IMR-90 (cell line): Measurements from ENCODE around the gene MICAL2. TPM values are rescaled to one million over a fixed set of nuclear protein-coding genes. Genes with fewer than 3 reads are reported as not detected.

Experiments used
- ATAC-seq: fragments of 200-7000 bp; cut with Tn5 transposase; 2 replicates; pipeline ENCODE4 v1.9.1; 2020; ENCODE audit warnings: low read depth, mild to moderate bottlenecking, moderate library complexity
- BruUV-seq: library from RNA; stranded (reverse); fragments of 400-500 nt; replicated peaks from 2 replicates; lab custom pipeline; 2021; lab: Mats Ljungman, UMichigan
- CTCF ChIA-PET: fragments of 300-600 bp; formaldehyde crosslinking; extraction: SDS; loops from one replicate; lab custom pipeline; 2021; ENCODE audit warnings: antibody characterized with exemption; lab: Yijun Ruan, JAX
- POLR2A ChIA-PET: fragments of 300-600 bp; sonication (Branson Sonifier 250); formaldehyde crosslinking; loops from one replicate; lab custom pipeline; 2022; ENCODE audit warnings: antibody characterized with exemption; ENCODE audit not compliant: unreplicated experiment; lab: Charles Lee
- DNase-seq: peaks from one replicate; pipeline ENCODE4 v3.0.0; 2013
- H2AFZ ChIP-seq: replicated peaks from 2 replicates; pipeline ENCODE3; 2013; ENCODE audit warnings: low read length, mild to moderate bottlenecking; ENCODE audit not compliant: poor library complexity
- H2AK5ac ChIP-seq: 2 replicates; pipeline ENCODE4 v1.6.1; 2013; ENCODE audit warnings: low read depth, low read length, inconsistent platforms
- H2AK9ac ChIP-seq: replicated peaks from 2 replicates; pipeline ENCODE3; 2013; ENCODE audit warnings: mild to moderate bottlenecking, low read depth, low read length, moderate library complexity; ENCODE audit not compliant: poor library complexity
- H2BK120ac ChIP-seq: 2 replicates; pipeline ENCODE4 v1.6.1; 2013; ENCODE audit warnings: low read depth, low read length, inconsistent platforms
- H2BK15ac ChIP-seq: 3 replicates; pipeline ENCODE4 v1.6.1; 2013; ENCODE audit warnings: low read depth, low read length, inconsistent platforms
- H2BK20ac ChIP-seq: 2 replicates; pipeline ENCODE4 v1.6.1; 2013; ENCODE audit warnings: low read depth, mild to moderate bottlenecking, inconsistent platforms, low read length, moderate library complexity
- H2BK5ac ChIP-seq: 2 replicates; pipeline ENCODE4 v1.6.1; 2013; ENCODE audit warnings: mild to moderate bottlenecking, low read depth, low read length, inconsistent platforms; ENCODE audit not compliant: poor library complexity, severe bottlenecking
- H3K14ac ChIP-seq: replicated peaks from 2 replicates; pipeline ENCODE4 v1.6.1; 2013; ENCODE audit warnings: low read depth, low read length, inconsistent platforms
- H3K18ac ChIP-seq: 2 replicates; pipeline ENCODE4 v1.6.1; 2013; ENCODE audit warnings: low read depth, low read length, control low read depth
- H3K23ac ChIP-seq: 2 replicates; pipeline ENCODE4 v1.6.1; 2013; ENCODE audit warnings: low read depth, low read length, inconsistent platforms
- H3K27ac ChIP-seq: 2 replicates; pipeline ENCODE4 v1.5.1; 2013; ENCODE audit warnings: mild to moderate bottlenecking, control low read depth, low read length; ENCODE audit not compliant: insufficient read depth
- H3K27me3 ChIP-seq: 2 replicates; pipeline ENCODE4 v1.6.1; 2013; ENCODE audit warnings: low read length; ENCODE audit not compliant: control insufficient read depth, insufficient read depth
- H3K36me3 ChIP-seq: 2 replicates; pipeline ENCODE4 v1.6.1; 2013; ENCODE audit warnings: low read length, mixed read lengths; ENCODE audit not compliant: control insufficient read depth, insufficient read depth
- H3K4ac ChIP-seq: 2 replicates; pipeline ENCODE4 v1.6.1; 2013; ENCODE audit warnings: low read depth, low read length, inconsistent platforms
- H3K4me1 ChIP-seq: 2 replicates; pipeline ENCODE4 v1.6.1; 2013; ENCODE audit warnings: low read length, mixed read lengths; ENCODE audit not compliant: control insufficient read depth, insufficient read depth
- H3K4me2 ChIP-seq: 2 replicates; pipeline ENCODE4 v1.6.1; 2013; ENCODE audit warnings: low read depth, mild to moderate bottlenecking, control low read depth, low read length, moderate library complexity
- H3K4me3 ChIP-seq: 2 replicates; pipeline ENCODE4 v1.5.1; 2013; ENCODE audit warnings: low read depth, mild to moderate bottlenecking, control low read depth, low read length, moderate library complexity; ENCODE audit not compliant: insufficient read depth
- H3K56ac ChIP-seq: 2 replicates; pipeline ENCODE4 v1.6.1; 2013; ENCODE audit warnings: low read length, inconsistent platforms; ENCODE audit not compliant: insufficient read depth; ENCODE audit errors: extremely low read depth
- H3K79me1 ChIP-seq, 2 experiments: 2 replicates each; pipeline ENCODE4 v1.6.1; 2013; ENCODE audit warnings: low read length in 2 of 2, inconsistent platforms in 1 of 2, low read depth in 1 of 2
- H3K9ac ChIP-seq: 2 replicates; pipeline ENCODE4 v1.6.1; 2013; ENCODE audit warnings: low read depth, low read length, control low read depth
- H3K9me1 ChIP-seq: 2 replicates; pipeline ENCODE4 v1.6.1; 2013; ENCODE audit warnings: low read length, inconsistent platforms; ENCODE audit not compliant: insufficient read depth
- H3K9me3 ChIP-seq: 2 replicates; pipeline ENCODE4 v1.6.1; 2013; ENCODE audit warnings: low read length; ENCODE audit not compliant: control insufficient read depth, insufficient read depth
- H4K20me1 ChIP-seq: 2 replicates; pipeline ENCODE4 v1.6.1; 2013; ENCODE audit warnings: low read length, inconsistent platforms; ENCODE audit not compliant: insufficient read depth
- H4K5ac ChIP-seq: 2 replicates; pipeline ENCODE4 v1.6.1; 2013; ENCODE audit warnings: mild to moderate bottlenecking, low read depth, low read length, control low read depth
- H4K8ac ChIP-seq, 2 experiments: 2 replicates each; pipeline ENCODE4 v1.6.1; 2013; ENCODE audit warnings: low read depth in 2 of 2, low read length in 2 of 2, control low read depth in 1 of 2, inconsistent platforms in 1 of 2
- H4K91ac ChIP-seq: 2 replicates; pipeline ENCODE4 v1.6.1; 2013; ENCODE audit warnings: low read depth, low read length, inconsistent platforms; ENCODE audit not compliant: insufficient read depth
- BHLHE40 ChIP-seq: fragments of 150-350 bp; IDR thresholded peaks from 2 replicates; pipeline ENCODE4 v1.6.1; 2016; ENCODE audit warnings: mild to moderate bottlenecking, low read depth, low read length
- CEBPB ChIP-seq: IDR thresholded peaks from 2 replicates; pipeline ENCODE4 v1.6.1; 2012; ENCODE audit warnings: low read depth, low read length, improper control_type of control experiment
- CHD1 ChIP-seq: IDR thresholded peaks from 2 replicates; pipeline ENCODE4 v1.6.1; 2012; ENCODE audit warnings: low read depth, low read length, improper control_type of control experiment
- ELK1 ChIP-seq: fragments of 150-350 bp; IDR thresholded peaks from 2 replicates; pipeline ENCODE4 v1.6.1; 2016; ENCODE audit warnings: low read depth, mild to moderate bottlenecking, low read length, moderate library complexity, borderline replicate concordance
- FOS ChIP-seq: fragments of 150-350 bp; IDR thresholded peaks from 2 replicates; pipeline ENCODE4 v1.6.1; 2016; ENCODE audit warnings: low read depth, low read length
- MAFK ChIP-seq: IDR thresholded peaks from 2 replicates; pipeline ENCODE4 v1.6.1; 2012; ENCODE audit warnings: low read depth, low read length, improper control_type of control experiment
- MAZ ChIP-seq: IDR thresholded peaks from 2 replicates; pipeline ENCODE4 v1.6.1; 2012; ENCODE audit warnings: low read depth, mild to moderate bottlenecking, low read length, improper control_type of control experiment, moderate library complexity, borderline replicate concordance
- MXI1 ChIP-seq: IDR thresholded peaks from 2 replicates; pipeline ENCODE4 v1.6.1; 2012; ENCODE audit warnings: low read depth, mild to moderate bottlenecking, low read length, moderate library complexity, borderline replicate concordance
- NFE2L2 ChIP-seq: fragments of 150-350 bp; IDR thresholded peaks from 2 replicates; pipeline ENCODE4 v1.6.1; 2016; ENCODE audit warnings: low read depth, mild to moderate bottlenecking, low read length
- POLR2A ChIP-seq: IDR thresholded peaks from 2 replicates; pipeline ENCODE4 v1.6.1; 2012; ENCODE audit warnings: mild to moderate bottlenecking, low read depth, low read length
- RAD21 ChIP-seq: IDR thresholded peaks from 2 replicates; pipeline ENCODE4 v1.6.1; 2012; ENCODE audit warnings: low read length, improper control_type of control experiment
- RCOR1 ChIP-seq: IDR thresholded peaks from 2 replicates; pipeline ENCODE4 v1.6.1; 2012; ENCODE audit warnings: mild to moderate bottlenecking, low read length, improper control_type of control experiment; ENCODE audit not compliant: insufficient replicate concordance
- RFX5 ChIP-seq: IDR thresholded peaks from 2 replicates; pipeline ENCODE4 v1.8.0; 2012; ENCODE audit warnings: low read depth, mild to moderate bottlenecking, low read length, moderate library complexity
- SMC3 ChIP-seq: fragments of 150-350 bp; IDR thresholded peaks from 2 replicates; pipeline ENCODE4 v1.6.1; 2016; ENCODE audit warnings: low read depth, mild to moderate bottlenecking, antibody characterized with exemption, low read length, moderate library complexity
- WGBS, 2 experiments: methylation state at CpG; one replicate each; pipeline versions ENCODE4 v1.1.5 to v1.1.7; 2013; ENCODE audit warnings: missing lambda C conversion rate in 2 of 2; ENCODE audit not compliant: insufficient read length in 1 of 2; ENCODE audit errors: extremely low coverage in 2 of 2; 5-methylcytosine and 5-hydroxymethylcytosine counted together
- dilution Hi-C: fragments of 300-500 bp; cut with HindIII; formaldehyde crosslinking; loops from one replicate; pipeline ENCODE4 v1.14.3; 2018; ENCODE audit warnings: low sequenced_read_pairs; ENCODE audit not compliant: unreplicated experiment
- in situ Hi-C: fragments of 300-500 bp; cut with MboI; formaldehyde crosslinking; loops from 3 replicates; pipeline ENCODE4 v1.14.3; 2019; ENCODE audit warnings: low sequenced_read_pairs, inconsistent platforms, mixed read lengths
- intact Hi-C: fragments of 100-400 bp; cut with micrococcal nuclease; formaldehyde crosslinking; loops from 2 replicates; pipeline ENCODE4 v1.10.0; 2022
- polyA plus RNA-seq, 3 experiments: library from polyadenylated mRNA; depleted of rRNA; stranded (reverse); fragments of >200 nt; gene quantifications; 2 replicates each; pipeline ENCODE4 v1.2.3, GENCODE V29; 2012; ENCODE audit warnings: low replicate concordance in 1 of 3
- total RNA-seq: library from RNA; depleted of rRNA; stranded (reverse); fragments of >200 nt; gene quantifications from 2 replicates; pipeline ENCODE4 v1.2.3, GENCODE V29; 2012
- TF ChIP-seq, protein P1 (sequence below): conservative IDR thresholded peaks from 2 replicates; pipeline ENCODE4 v1.5.1; 2012; ENCODE audit warnings: mild to moderate bottlenecking, low read depth, low read length, improper control_type of control experiment

The MICAL2 gene
- total and polyA plus RNA-seq, 2 of the 4 experiments (the other 2 are of a cell fraction) = 170 to 336 TPM

DNA sequence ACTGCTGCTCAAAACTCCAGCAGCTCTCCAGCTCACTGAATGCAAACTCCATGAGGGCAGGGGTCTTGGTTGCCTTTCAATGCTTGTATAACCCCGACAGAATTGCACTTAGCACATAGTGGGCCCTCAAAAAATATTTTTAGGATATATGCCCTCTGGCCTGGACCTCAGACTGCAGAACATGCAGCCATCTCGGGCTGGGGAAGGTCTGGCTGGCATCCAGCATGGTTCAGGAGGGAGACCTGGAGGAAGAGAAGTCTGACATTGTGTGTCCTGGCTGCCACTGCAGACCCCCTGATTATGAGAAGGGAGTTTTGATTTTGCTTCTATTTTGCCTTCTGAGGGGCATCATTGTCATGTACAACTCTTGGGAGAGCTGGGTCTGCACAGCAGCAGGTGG lies 157.5 kb downstream of the MICAL2 start:
- peaks cover 37% of the 10 kb centered on the region for H3K9me1 ChIP-seq
- no peak overlapping the region for H3K9ac ChIP-seq
- no peak overlapping the region for H2AFZ ChIP-seq
- WGBS, 2 experiments = no CpG with 5 or more reads among the region's 2 CpGs
- H3K56ac ChIP-seq = no peak overlapping the region
- H2BK120ac ChIP-seq = no peak overlapping the region
- peak overlapping the region; percentile 5 for H2BK5ac ChIP-seq
- peaks cover 18% of the 10 kb centered on the region for H3K4me1 ChIP-seq
- H3K23ac ChIP-seq = no peak overlapping the region
- in situ Hi-C loops = loop anchor here (25.0 kb wide), 1 partner anchor 1481 kb away; no protein-coding TSS in a partner anchor
- no peak overlapping the region for H2AK5ac ChIP-seq
- H3K18ac ChIP-seq = no peak overlapping the region
- intact Hi-C loops = no loop called here
- H4K91ac ChIP-seq = 0 out of 2 replicates have a peak overlapping the region, but pooled peaks have one; percentile 52
- H3K36me3 ChIP-seq = peaks cover 13% of the 10 kb centered on the region
- no peak for DNase-seq
- H3K4ac ChIP-seq = 0 out of 2 replicates have a peak overlapping the region, but pooled peaks have one; percentile 27
- no peak overlapping the region; the same call in 1 of the 2 replicates for H2BK20ac ChIP-seq
- no peak overlapping the region for H3K4me3 ChIP-seq
- 0 out of 2 replicates have a peak overlapping the region, but pooled peaks have one; percentile 45 for H3K14ac ChIP-seq
- no TSS peak for BruUV-seq
- H4K20me1 ChIP-seq = no peaks in the 10 kb centered on the region
- H3K9me3 ChIP-seq = no peaks in the 10 kb centered on the region
- peak overlapping the region in 1 of 2 experiments; percentile 46; a peak in 1 of 4 replicates for H4K8ac ChIP-seq
- H3K4me2 ChIP-seq = no peak overlapping the region
- H3K27ac ChIP-seq = no peak overlapping the region
- no peak overlapping the region for H2BK15ac ChIP-seq
- no peak overlapping the region; the same call in 1 of the 2 replicates for H4K5ac ChIP-seq
- dilution Hi-C loops = no loop called here
- no peak for ATAC-seq
- peaks cover 0 to 29% of the 10 kb centered on the region in 2 experiments; a peak in 1 of 4 replicates for H3K79me1 ChIP-seq
- H3K27me3 ChIP-seq = no peaks in the 10 kb centered on the region
- peak overlapping the region; percentile 83 for H2AK9ac ChIP-seq
- POLR2A ChIA-PET = no interaction called here
- CTCF ChIA-PET = no interaction called here
- TF ChIP-seq, protein P1, sequence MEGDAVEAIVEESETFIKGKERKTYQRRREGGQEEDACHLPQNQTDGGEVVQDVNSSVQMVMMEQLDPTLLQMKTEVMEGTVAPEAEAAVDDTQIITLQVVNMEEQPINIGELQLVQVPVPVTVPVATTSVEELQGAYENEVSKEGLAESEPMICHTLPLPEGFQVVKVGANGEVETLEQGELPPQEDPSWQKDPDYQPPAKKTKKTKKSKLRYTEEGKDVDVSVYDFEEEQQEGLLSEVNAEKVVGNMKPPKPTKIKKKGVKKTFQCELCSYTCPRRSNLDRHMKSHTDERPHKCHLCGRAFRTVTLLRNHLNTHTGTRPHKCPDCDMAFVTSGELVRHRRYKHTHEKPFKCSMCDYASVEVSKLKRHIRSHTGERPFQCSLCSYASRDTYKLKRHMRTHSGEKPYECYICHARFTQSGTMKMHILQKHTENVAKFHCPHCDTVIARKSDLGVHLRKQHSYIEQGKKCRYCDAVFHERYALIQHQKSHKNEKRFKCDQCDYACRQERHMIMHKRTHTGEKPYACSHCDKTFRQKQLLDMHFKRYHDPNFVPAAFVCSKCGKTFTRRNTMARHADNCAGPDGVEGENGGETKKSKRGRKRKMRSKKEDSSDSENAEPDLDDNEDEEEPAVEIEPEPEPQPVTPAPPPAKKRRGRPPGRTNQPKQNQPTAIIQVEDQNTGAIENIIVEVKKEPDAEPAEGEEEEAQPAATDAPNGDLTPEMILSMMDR = no peak
- TF ChIP-seq RAD21 (no peak), FOS (no peak), ELK1 (no peak), RCOR1 (no peak), MAFK (no peak), NFE2L2 (no peak), BHLHE40 (no peak), MAZ (no peak), MXI1 (no peak), CHD1 (no peak), RFX5 (no peak), POLR2A (no peak), CEBPB (no peak), SMC3 (no peak)
